Stimulated activated CD8-positive, alpha-beta memory T cell treated with anti-CD3 and anti-CD28 coated beads, Interleukin-15, amount 100 ng/mL, for 1 hour (primary cell): ENCODE data around the gene ZBTB38.

Experiments used
- DNase-seq: peaks from one replicate; pipeline ENCODE4 v3.0.0-alpha.2; 2020; ENCODE audit warnings: low read depth

ZBTB38 gene

GRCh38 chr3:141407047-141407446 is 38.7 kb downstream of the ZBTB38 start:
- DNase-seq, result no peak

GRCh38 chr3:141407825-141408224 is 39.5 kb downstream of the ZBTB38 start:
- no peak for DNase-seq

GRCh38 chr3:141408596-141408995 is 40.3 kb downstream of the ZBTB38 start:
- DNase-seq, result no peak

- no peak for DNase-seq
Observed at GRCh38 chr3:141409940-141410241, 41.6 kb downstream of the ZBTB38 start.

GRCh38 chr3:141410408-141410807 is 42.1 kb downstream of the ZBTB38 start:
- DNase-seq, result no peak

GRCh38 chr3:141410846-141411245 is 42.5 kb downstream of the ZBTB38 start:
- DNase-seq, result no peak

- DNase-seq, result no peak
Observed at GRCh38 chr3:141411251-141411771, 43.0 kb downstream of the ZBTB38 start.

GRCh38 chr3:141412087-141412935 is 44.0 kb downstream of the ZBTB38 start:
- DNase-seq, result no peak

GRCh38 chr3:141412936-141413354 is 44.6 kb downstream of the ZBTB38 start:
- DNase-seq, result no peak

GRCh38 chr3:141413391-141413790 is 45.1 kb downstream of the ZBTB38 start:
- no peak for DNase-seq

- DNase-seq, result no peak
Observed at GRCh38 chr3:141413801-141414689, 45.7 kb downstream of the ZBTB38 start.

GRCh38 chr3:141414800-141415462 is 46.6 kb downstream of the ZBTB38 start:
- DNase-seq, result no peak

- DNase-seq, result no peak
Observed at GRCh38 chr3:141415953-141416352, 47.6 kb downstream of the ZBTB38 start.
